ENCODE data around the gene RAN. TPM values are rescaled to one million over a fixed set of nuclear protein-coding genes. Genes with fewer than 3 reads are reported as not detected.

The RAN gene
- total RNA-seq, 2 experiments from 2014 or later: 2,177 to 2,247 TPM

- H3K27me3 Mint-ChIP-seq: peaks cover 47% of the 10 kb centered on the region
- no peak overlapping the region for H3K4me3 Mint-ChIP-seq
- H3K4me1 Mint-ChIP-seq (ENCODE audit: low read depth): no peaks in the 10 kb centered on the region
- intact Hi-C loops (cut with micrococcal nuclease): loop anchor here (10.0 kb wide), 1 partner anchor 216 kb away; no protein-coding TSS in a partner anchor
- TF ChIP-seq CTCF (IDR thresholded peaks at IDR 0.05): no peak
- no peak for ATAC-seq
- H3K27ac Mint-ChIP-seq: no peak overlapping the region
- no peaks in the 10 kb centered on the region for H3K36me3 Mint-ChIP-seq (ENCODE audit: low read depth)
- no peaks in the 10 kb centered on the region for H3K9me3 Mint-ChIP-seq
- ChIA-PET CTCF (no interaction called here), POLR2A (no interaction called here)
- DNase-seq: no peak
Observed at GRCh38 chr12:130919086-130919485, 47.2 kb downstream of the RAN start.

DNA sequence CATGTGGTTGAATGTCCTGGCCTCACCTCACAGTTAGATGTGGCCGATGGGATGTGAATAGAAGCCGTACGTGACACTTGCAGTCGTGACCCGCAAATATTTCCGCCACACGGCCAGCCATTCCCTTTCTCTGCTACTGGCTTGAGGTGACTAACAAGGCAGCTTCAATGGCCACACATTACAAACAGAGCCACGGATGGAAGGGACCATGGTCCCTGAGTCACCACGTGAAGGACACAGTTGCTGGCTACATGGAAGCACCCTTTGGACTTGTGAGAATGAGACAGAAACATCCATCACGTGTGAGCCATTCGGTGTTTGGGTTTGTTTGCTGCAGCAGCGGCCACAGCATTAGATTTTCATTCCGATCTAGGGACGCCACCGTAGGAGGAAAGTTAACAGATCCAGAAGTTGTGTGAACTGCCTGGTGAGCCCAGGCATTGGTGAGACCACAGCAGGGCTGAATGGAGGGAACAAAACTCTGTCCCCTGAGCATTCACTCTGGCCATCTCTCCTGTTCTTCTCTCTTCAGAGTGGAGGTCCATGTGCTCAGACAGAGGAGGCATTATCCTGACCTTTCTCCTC is 48.3 kb downstream of the RAN start:
- peaks cover 42% of the 10 kb centered on the region for H3K27me3 Mint-ChIP-seq
- intact Hi-C loops (cut with micrococcal nuclease): no loop called here

GRCh38 chr12:130920723-130921381 is 49.0 kb downstream of the RAN start:
- H3K9me3 Mint-ChIP-seq: no peaks in the 10 kb centered on the region
- H3K4me3 Mint-ChIP-seq: no peak overlapping the region
- no peak for DNase-seq
- H3K27ac Mint-ChIP-seq: no peak overlapping the region
- ChIA-PET POLR2A (no interaction called here), CTCF (no interaction called here)
- no peaks in the 10 kb centered on the region for H3K4me1 Mint-ChIP-seq (ENCODE audit: low read depth)
- no peaks in the 10 kb centered on the region for H3K36me3 Mint-ChIP-seq (ENCODE audit: low read depth)
- no peak for ATAC-seq
- no peak for TF ChIP-seq CTCF (IDR thresholded peaks at IDR 0.05)
- intact Hi-C loops (cut with micrococcal nuclease): no loop called here
- peaks cover 46% of the 10 kb centered on the region for H3K27me3 Mint-ChIP-seq

More for the DNA sequence above, 48.3 kb downstream of the RAN start:
- ChIA-PET CTCF (no interaction called here), POLR2A (no interaction called here)
- H3K9me3 Mint-ChIP-seq: no peaks in the 10 kb centered on the region
- H3K4me1 Mint-ChIP-seq (ENCODE audit: low read depth): no peaks in the 10 kb centered on the region
- no peaks in the 10 kb centered on the region for H3K36me3 Mint-ChIP-seq (ENCODE audit: low read depth)
- ATAC-seq (no peak), DNase-seq (no peak)
- no peak for TF ChIP-seq CTCF (IDR thresholded peaks at IDR 0.05)
- H3K4me3 Mint-ChIP-seq: no peak overlapping the region
- no peak overlapping the region for H3K27ac Mint-ChIP-seq

- H3K27ac Mint-ChIP-seq: no peak overlapping the region
- POLR2A ChIA-PET: no interaction called here
- H3K4me1 Mint-ChIP-seq (ENCODE audit: low read depth): no peaks in the 10 kb centered on the region
- peaks cover 41% of the 10 kb centered on the region for H3K27me3 Mint-ChIP-seq
- CTCF ChIA-PET: no interaction called here
- ATAC-seq: no peak
- no peak for DNase-seq
- no peak overlapping the region for H3K4me3 Mint-ChIP-seq
- no peaks in the 10 kb centered on the region for H3K9me3 Mint-ChIP-seq
- TF ChIP-seq CTCF (IDR thresholded peaks at IDR 0.05): no peak
- no peaks in the 10 kb centered on the region for H3K36me3 Mint-ChIP-seq (ENCODE audit: low read depth)
- intact Hi-C loops (cut with micrococcal nuclease): no loop called here
Observed at GRCh38 chr12:130922511-130922953, 50.7 kb downstream of the RAN start.

DNA sequence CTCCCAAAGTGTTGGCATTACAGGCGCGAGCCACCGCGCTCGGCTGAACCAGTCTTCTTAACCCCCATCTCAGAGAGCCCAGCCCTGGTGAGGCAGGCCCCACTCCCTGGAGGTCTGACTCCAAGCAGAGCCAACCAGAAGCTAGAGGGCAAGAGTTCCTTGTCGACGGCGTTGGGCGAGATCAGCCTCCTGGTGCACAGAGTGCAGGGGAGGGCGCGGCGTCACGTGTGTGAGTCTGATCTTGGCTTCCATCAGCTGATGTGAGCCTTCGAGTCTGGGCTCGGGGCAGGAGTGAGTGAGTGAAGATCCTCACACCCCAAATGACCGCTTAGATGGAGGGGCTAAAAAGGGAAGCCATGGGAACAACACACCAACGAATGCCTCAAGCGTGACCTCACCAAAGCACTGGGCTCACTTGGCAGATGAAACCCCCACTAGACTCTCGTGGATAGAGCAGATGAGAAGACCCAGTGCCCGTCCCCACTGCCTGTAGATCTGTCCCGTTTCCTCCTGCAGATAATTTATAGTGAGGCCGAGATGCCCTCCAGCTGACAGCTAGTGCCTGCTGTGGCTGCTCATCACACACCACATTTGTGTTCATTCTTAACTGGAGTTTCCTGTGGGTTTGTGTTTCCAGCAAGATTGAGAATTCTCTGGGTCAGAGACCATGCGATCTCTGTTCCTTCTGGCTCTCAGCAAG is 53.2 kb downstream of the RAN start:
- intact Hi-C loops (cut with micrococcal nuclease): no loop called here
- no peak overlapping the region for H3K27ac Mint-ChIP-seq
- H3K4me1 Mint-ChIP-seq (ENCODE audit: low read depth): no peaks in the 10 kb centered on the region
- no peaks in the 10 kb centered on the region for H3K9me3 Mint-ChIP-seq
- ChIA-PET POLR2A (no interaction called here), CTCF (no interaction called here)
- DNase-seq: no peak
- no peak for TF ChIP-seq CTCF (IDR thresholded peaks at IDR 0.05)
- H3K27me3 Mint-ChIP-seq: peaks cover 36% of the 10 kb centered on the region
- H3K36me3 Mint-ChIP-seq (ENCODE audit: low read depth): no peaks in the 10 kb centered on the region
- no peak overlapping the region for H3K4me3 Mint-ChIP-seq
- no peak for ATAC-seq
